NT2/D1 (cell line): ENCODE data around the gene HNRNPC.
"Not testable (repeated sequence)": the region's sequence is repeated elsewhere in the genome, so short reads cannot be mapped to it uniquely, and the experiment has no call there.

Source experiments
- DNase-seq: peaks from one replicate; pipeline ENCODE4 v3.0.0-alpha.2; 2011; ENCODE audit warnings: low read depth, low spot score
- H3K27me3 ChIP-seq: 2 replicates; pipeline ENCODE4 v1.6.0; 2011; ENCODE audit warnings: mild to moderate bottlenecking; ENCODE audit not compliant: insufficient read length, insufficient read depth
- H3K36me3 ChIP-seq: 2 replicates; pipeline ENCODE4 v1.6.1; 2011; ENCODE audit warnings: mild to moderate bottlenecking, low read length, mixed read lengths; ENCODE audit not compliant: insufficient read depth, insufficient read length
- H3K4me1 ChIP-seq: 2 replicates; pipeline ENCODE4 v1.5.1; 2011; ENCODE audit not compliant: insufficient read depth, insufficient read length
- H3K4me3 ChIP-seq: 2 replicates; pipeline ENCODE4 v1.5.1; 2011; ENCODE audit warnings: low read depth; ENCODE audit not compliant: insufficient read length
- H3K9ac ChIP-seq: 2 replicates; pipeline ENCODE4 v1.6.0; 2011; ENCODE audit warnings: low read depth; ENCODE audit not compliant: insufficient read length
- H3K9me3 ChIP-seq: 2 replicates; pipeline ENCODE4 v1.5.1; 2011; ENCODE audit warnings: mild to moderate bottlenecking, low read length; ENCODE audit not compliant: insufficient read depth
- SUZ12 ChIP-seq: IDR thresholded peaks from 2 replicates; pipeline ENCODE4 v1.6.1; 2011; ENCODE audit not compliant: insufficient read length, insufficient read depth; ENCODE audit errors: extremely low read depth
- YY1 ChIP-seq: IDR thresholded peaks from 2 replicates; pipeline ENCODE4 v1.6.1; 2011; ENCODE audit not compliant: insufficient read length, insufficient read depth
- ZNF274 ChIP-seq: IDR thresholded peaks from 2 replicates; pipeline ENCODE4 v1.6.1; 2011; ENCODE audit warnings: mild to moderate bottlenecking, low read depth, low read length

HNRNPC gene

DNA sequence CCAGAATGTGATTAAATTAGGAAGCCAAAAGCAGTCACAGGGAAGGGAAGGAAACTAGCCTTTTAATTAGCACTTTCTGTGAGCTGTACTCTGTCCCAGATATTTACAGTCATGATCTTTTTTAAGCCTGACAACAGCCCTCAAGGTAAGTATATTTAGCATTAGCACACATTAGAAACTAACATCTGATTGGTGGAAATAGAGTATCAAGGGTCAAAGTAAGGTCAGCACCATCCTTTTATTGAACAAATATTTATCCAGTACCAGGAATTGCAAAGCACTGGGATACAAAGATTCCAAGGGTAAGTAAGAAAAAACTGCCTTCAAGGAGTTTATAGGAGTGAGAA, 38.9 kb upstream of the HNRNPC start:
- H3K27me3 ChIP-seq: no peaks in the 10 kb centered on the region
- no peaks in the 10 kb centered on the region for H3K36me3 ChIP-seq
- peak overlapping the region; percentile 55 for H3K4me3 ChIP-seq
- no peaks in the 10 kb centered on the region for H3K4me1 ChIP-seq
- TF ChIP-seq YY1 (no peak), ZNF274 (no peak), SUZ12 (no peak)
- DNase-seq: no peak
- H3K9me3 ChIP-seq: no peaks in the 10 kb centered on the region
- H3K9ac ChIP-seq: peak overlapping the region; percentile 93

DNA sequence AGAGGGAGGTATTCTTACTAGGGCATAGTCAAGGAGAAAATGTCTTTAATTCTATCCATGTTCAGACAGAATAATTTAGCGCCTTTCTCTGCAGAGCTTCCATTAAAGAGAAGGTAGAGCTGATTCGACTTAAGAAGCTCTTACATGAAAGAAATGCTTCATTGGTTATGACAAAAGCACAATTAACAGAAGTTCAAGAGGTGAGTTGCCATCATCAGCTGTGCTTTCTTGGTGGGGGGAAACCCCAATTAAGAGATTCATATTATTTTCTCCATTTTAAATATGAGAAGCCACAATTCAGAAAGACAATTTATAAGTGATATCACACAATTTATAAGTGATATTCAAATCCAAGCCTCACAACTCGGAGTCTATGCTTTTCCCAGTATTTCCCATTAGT, 38.4 kb upstream of the HNRNPC start:
- Histone ChIP-seq H3K9ac (peak overlapping the region; percentile 93), H3K4me1 (no peaks in the 10 kb centered on the region)

DNA sequence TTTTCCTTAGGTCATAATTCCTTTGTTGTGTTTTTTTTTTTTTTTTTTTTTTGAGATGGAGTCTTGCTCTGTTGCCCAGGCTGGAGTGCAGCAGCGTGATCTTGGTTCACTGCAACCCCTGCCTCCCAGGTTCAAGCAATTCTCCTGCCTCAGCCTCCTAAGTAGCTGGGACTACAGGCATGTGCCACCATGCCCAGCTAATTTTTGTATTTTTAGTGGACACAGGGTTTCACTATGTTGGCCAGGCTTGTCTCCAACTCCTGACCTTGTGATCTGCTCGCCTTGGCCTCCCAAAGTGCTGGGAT, 33.5 kb upstream of the HNRNPC start:
- H3K4me1 ChIP-seq, H3K36me3 ChIP-seq, H3K9me3 ChIP-seq, H3K9ac ChIP-seq, H3K4me3 ChIP-seq, DNase-seq: not testable (repeated sequence)
- H3K27me3 ChIP-seq: peaks cover 19% of the 10 kb centered on the region

More for the DNA sequence above, 38.4 kb upstream of the HNRNPC start:
- Histone ChIP-seq H3K9me3 (no peaks in the 10 kb centered on the region), H3K4me3 (peak overlapping the region; percentile 55), H3K36me3 (no peaks in the 10 kb centered on the region), H3K27me3 (no peaks in the 10 kb centered on the region)
- TF ChIP-seq YY1 (no peak), ZNF274 (no peak), SUZ12 (no peak)
- no peak for DNase-seq

DNA sequence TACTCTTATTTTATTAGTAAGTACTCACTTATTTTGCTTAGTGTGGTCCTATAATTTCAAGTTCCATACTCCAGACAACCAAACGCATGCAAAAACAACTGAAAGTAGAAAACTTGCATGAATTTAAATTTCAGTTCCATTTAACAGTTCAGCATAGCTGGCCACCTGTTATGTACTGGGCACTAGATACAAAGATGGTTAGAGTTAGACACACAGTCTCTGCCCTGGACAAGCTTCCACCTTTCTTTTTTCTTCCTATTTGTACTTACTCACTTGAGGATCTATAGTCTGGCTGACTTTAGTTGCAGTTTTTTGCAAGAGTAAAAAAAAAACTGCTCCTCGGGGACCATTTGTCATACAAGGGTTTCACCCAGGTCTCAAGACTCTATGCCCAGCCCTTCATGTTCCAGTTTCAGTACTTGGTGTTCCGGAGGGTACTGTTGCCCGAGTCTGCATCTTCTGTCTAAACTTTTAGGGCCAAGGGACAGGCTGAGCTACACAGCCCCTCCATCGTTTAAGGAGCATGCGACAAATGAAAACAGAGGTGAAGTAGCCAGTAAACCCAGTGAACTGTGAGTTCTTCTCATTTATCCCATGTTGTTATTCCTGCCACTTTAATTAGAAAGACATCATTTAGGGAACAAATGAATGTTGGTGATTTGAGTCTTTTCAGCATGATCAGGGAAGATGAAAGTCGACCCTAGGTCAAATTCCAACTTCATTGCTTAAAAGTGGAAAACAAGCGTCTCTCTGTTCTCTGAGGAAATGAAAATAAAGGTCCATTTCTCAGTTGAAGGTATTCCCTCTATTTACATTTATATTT, 33.0 kb upstream of the HNRNPC start:
- TF ChIP-seq ZNF274 (no peak), SUZ12 (no peak), YY1 (no peak)
- Histone ChIP-seq H3K9me3 (no peaks in the 10 kb centered on the region), H3K27me3 (peaks cover 19% of the 10 kb centered on the region), H3K4me1 (no peaks in the 10 kb centered on the region), H3K4me3 (no peak overlapping the region), H3K9ac (no peak overlapping the region), H3K36me3 (no peaks in the 10 kb centered on the region)
- DNase-seq: no peak

DNA sequence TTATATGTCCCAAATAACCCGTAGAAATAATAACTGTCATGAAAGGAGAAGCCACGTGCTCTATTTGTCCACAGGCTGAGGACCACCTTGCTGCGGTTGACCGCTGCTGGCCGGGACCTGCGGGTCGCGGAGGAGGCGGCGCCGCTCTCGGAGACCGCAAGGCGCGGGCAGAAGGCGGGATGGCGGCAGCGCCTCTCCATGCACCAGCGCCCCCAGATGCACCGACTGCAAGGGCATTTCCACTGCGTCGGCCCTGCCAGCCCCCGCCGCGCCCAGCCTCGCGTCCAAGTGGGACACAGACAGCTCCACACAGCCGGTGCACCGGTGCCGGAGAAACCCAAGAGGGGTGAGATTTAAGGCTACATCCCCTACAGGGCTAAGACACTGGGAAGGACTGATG, 31.6 kb upstream of the HNRNPC start:
- H3K9me3 ChIP-seq: no peaks in the 10 kb centered on the region
- TF ChIP-seq ZNF274 (no peak), SUZ12 (no peak), YY1 (no peak)
- H3K9ac ChIP-seq: peak overlapping the region; percentile 61
- H3K4me1 ChIP-seq: no peaks in the 10 kb centered on the region
- H3K36me3 ChIP-seq: no peaks in the 10 kb centered on the region
- H3K27me3 ChIP-seq: peaks cover 19% of the 10 kb centered on the region
- no peak for DNase-seq
- H3K4me3 ChIP-seq: peak overlapping the region; percentile 25

DNA sequence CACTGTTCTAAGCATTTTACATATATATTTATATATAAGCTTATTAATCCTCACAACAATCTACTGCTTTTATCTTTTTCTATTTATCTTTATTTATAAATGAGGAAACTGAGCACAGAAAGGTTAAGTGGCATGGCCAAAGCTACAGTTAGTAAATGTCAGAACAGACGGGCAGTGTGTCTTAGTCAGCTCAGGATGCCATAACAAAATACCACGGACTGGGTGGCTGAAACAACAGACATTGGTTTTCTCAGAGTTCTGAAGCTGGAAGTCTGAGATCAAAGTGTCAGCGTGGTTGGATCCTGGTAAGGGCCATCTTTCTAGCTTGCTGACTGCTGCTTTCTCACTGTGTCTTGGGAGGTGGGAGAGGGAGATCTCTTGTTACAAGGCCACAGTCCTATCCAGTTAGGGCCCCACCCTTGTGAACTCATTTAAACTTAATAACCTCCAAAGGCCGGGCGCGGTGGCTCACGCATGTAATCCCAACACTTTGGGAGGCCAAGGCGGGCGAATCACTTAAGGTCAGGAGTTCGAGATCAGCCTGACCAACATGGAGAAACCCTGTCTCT, 30.4 kb upstream of the HNRNPC start:
- no peaks in the 10 kb centered on the region for H3K4me1 ChIP-seq
- H3K9me3 ChIP-seq: no peaks in the 10 kb centered on the region
- TF ChIP-seq SUZ12 (no peak), ZNF274 (no peak), YY1 (no peak)
- peaks cover 19% of the 10 kb centered on the region for H3K27me3 ChIP-seq
- no peak for DNase-seq
- H3K9ac ChIP-seq: no peak overlapping the region
- no peak overlapping the region for H3K4me3 ChIP-seq
- no peaks in the 10 kb centered on the region for H3K36me3 ChIP-seq

DNA sequence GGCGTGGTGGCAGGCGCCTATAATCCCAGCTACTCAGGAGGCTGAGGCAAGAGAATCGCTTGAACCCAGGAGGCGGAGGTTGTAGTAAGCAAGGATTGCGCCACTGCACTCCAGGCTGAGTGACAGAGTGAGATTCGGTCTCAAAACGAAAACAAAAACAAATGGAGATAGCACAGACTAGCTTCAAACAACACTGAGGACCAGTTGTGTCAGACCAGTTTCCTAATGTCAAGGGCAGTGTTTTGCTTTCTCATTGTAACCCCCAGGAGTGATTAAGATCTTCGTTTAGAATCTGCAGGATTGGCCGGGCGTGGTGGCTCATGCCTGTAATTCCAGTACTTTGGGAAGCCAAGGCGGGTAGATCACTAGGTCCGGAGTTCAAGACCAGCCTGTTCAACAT, 29.1 kb upstream of the HNRNPC start:
- H3K9ac ChIP-seq: no peak overlapping the region
- no peak for DNase-seq

DNA sequence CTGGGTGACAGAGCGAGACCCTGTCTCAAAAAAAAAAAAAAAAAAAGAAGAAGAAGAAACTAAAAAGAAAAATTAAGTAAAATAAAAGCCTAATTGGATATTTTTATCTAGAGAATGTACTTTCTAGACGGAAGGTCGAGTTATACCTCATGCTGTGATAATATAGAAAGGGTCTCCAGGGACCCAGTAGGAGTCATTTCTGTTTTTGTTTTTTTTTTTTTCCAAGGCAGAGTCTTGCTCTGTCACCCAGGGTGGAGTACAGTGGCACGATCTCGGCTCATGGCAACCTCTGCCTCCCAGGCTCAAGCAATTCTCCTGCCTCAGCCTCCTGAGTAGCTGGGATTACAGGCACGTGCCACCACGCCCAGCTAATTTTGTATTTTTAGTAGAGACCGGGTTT, 24.8 kb upstream of the HNRNPC start:
- not testable (repeated sequence) for H3K9ac ChIP-seq, H3K9me3 ChIP-seq, DNase-seq, H3K27me3 ChIP-seq, H3K36me3 ChIP-seq, H3K4me1 ChIP-seq, H3K4me3 ChIP-seq

More for the DNA sequence above, 29.1 kb upstream of the HNRNPC start:
- no peaks in the 10 kb centered on the region for H3K36me3 ChIP-seq
- no peak overlapping the region for H3K4me3 ChIP-seq
- TF ChIP-seq ZNF274: no peak
- H3K27me3 ChIP-seq: peaks cover 19% of the 10 kb centered on the region
- H3K9me3 ChIP-seq: no peaks in the 10 kb centered on the region
- H3K4me1 ChIP-seq: no peaks in the 10 kb centered on the region
